ENCODE data around the gene USF3. TPM values are rescaled to one million over a fixed set of nuclear protein-coding genes. Genes with fewer than 3 reads are reported as not detected.
A peak's percentile ranks its signal among the peaks of the same experiment; 100 is the strongest.

Gene USF3
- polyA plus RNA-seq, 3 donors, result 1.6 to 4.5 (median 3.3) TPM

DNA sequence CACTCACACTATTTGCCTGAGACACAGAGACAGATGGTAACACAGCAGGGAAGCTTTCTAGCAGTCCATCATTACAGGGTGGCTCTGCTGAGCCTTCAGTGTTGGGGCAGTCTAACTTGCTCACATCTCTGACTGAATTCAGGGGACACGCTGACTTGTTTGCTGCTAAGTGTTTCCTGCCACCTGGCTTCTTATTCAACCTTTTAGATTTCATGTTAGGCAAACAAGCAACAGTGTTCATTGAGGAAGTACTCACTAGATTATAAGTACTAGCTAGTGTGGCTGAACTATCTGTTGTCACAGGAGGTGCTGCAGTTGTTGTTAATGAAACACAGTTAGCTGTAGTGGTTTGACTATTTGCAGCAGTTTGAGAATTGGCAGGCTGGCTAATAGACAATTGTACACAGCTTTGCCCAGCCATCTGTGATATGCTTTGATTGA is 37.3 kb downstream of the USF3 start:
- H3K36me3 Mint-ChIP-seq, result peaks cover 66 to 82% of the 10 kb centered on the region in 2 donors
- intact Hi-C loops (cut with micrococcal nuclease), result no loop called here

DNA sequence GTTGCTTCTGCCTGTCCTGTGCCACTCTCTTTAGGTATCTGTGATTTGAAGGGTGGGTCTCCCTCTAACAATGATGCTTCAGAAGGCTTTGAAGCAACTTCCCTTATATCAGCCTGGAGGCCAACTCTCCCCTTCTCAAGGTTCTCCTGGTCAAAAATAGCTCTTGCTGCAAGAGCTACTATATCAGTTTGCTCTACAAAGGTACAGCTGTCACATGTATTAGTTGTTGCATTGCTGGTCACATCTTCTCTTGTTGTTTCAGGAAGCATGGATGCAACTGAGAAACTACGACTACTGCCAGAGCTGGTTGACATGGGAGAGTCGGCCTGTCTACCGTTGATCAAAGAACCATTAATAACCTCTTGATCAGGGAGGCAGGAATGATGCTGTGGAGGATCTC is 38.3 kb downstream of the USF3 start:
- H3K4me2 ChIP-seq (replicated peaks; ENCODE audit: extremely low read depth, low read length, poor library complexity, severe bottlenecking), result no peak overlapping the region
- intact Hi-C loops (cut with micrococcal nuclease), result no loop called here

More for the DNA sequence above, 37.3 kb downstream of the USF3 start:
- no peak overlapping the region for H3K27ac Mint-ChIP-seq
- no peaks in the 10 kb centered on the region for H3K27me3 Mint-ChIP-seq (ENCODE audit: low read depth in 3 of 3)
- Histone ChIP-seq H3K79me2 (ENCODE audit: insufficient read depth, low read length) (no peaks in the 10 kb centered on the region), H3K9ac (ENCODE audit: insufficient read depth, low read length, poor library complexity, severe bottlenecking) (no peak overlapping the region), H3K36me3 (replicated peaks in 1 of 2; ENCODE audit: control insufficient read depth in 1 of 2, insufficient read depth in 2 of 2, low read length in 2 of 2) (peaks cover 37 to 81% of the 10 kb centered on the region in 2 donors), H3K4me2 (replicated peaks; ENCODE audit: extremely low read depth, low read length, poor library complexity, severe bottlenecking) (no peak overlapping the region), H3K27ac (ENCODE audit: low read depth in 1 of 2, low read length in 2 of 2) (no peak overlapping the region), H3K4me1 (ENCODE audit: control insufficient read depth in 1 of 2, insufficient read depth in 2 of 2, low read length in 2 of 2) (no peaks in the 10 kb centered on the region), H2AFZ (ENCODE audit: insufficient read depth, low read depth, low read length, poor library complexity, severe bottlenecking) (no peak overlapping the region), H3K9me3 (replicated peaks in 1 of 2; ENCODE audit: control insufficient read depth in 1 of 2, insufficient read depth in 1 of 2, low read length in 2 of 2) (no peaks in the 10 kb centered on the region), H3K4me3 (replicated peaks in 1 of 3; ENCODE audit: low read depth in 2 of 3, low read length in 3 of 3) (no peak overlapping the region), H3K27me3 (ENCODE audit: control insufficient read depth in 2 of 2, insufficient read depth in 2 of 2, low read length in 2 of 2) (no peaks in the 10 kb centered on the region), H4K20me1 (ENCODE audit: insufficient read depth, low read length) (no peaks in the 10 kb centered on the region)
- no CpG with 5 or more reads among the region's 1 CpG for WGBS (ENCODE audit: insufficient coverage)
- no peaks in the 10 kb centered on the region for H3K4me1 Mint-ChIP-seq
- TF ChIP-seq, protein P1, sequence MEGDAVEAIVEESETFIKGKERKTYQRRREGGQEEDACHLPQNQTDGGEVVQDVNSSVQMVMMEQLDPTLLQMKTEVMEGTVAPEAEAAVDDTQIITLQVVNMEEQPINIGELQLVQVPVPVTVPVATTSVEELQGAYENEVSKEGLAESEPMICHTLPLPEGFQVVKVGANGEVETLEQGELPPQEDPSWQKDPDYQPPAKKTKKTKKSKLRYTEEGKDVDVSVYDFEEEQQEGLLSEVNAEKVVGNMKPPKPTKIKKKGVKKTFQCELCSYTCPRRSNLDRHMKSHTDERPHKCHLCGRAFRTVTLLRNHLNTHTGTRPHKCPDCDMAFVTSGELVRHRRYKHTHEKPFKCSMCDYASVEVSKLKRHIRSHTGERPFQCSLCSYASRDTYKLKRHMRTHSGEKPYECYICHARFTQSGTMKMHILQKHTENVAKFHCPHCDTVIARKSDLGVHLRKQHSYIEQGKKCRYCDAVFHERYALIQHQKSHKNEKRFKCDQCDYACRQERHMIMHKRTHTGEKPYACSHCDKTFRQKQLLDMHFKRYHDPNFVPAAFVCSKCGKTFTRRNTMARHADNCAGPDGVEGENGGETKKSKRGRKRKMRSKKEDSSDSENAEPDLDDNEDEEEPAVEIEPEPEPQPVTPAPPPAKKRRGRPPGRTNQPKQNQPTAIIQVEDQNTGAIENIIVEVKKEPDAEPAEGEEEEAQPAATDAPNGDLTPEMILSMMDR (IDR thresholded peaks at IDR 0.05), result no peak
- H3K4me3 Mint-ChIP-seq, result no peak overlapping the region
- H3K9me3 Mint-ChIP-seq, result peaks cover 0 to 5% (median 0%) of the 10 kb centered on the region in 7 donors
- no peak for DNase-seq

More for the DNA sequence above, 38.3 kb downstream of the USF3 start:
- no peaks in the 10 kb centered on the region for H3K4me1 ChIP-seq (ENCODE audit: control insufficient read depth in 1 of 2, insufficient read depth in 2 of 2, low read length in 2 of 2)
- Mint-ChIP-seq H3K4me3 (no peak overlapping the region), H3K36me3 (peaks cover 57 to 76% of the 10 kb centered on the region in 2 donors), H3K4me1 (no peaks in the 10 kb centered on the region), H3K27ac (peak overlapping the region in 1 of 7 donors; percentile 46), H3K27me3 (ENCODE audit: low read depth in 3 of 3) (no peaks in the 10 kb centered on the region), H3K9me3 (peaks cover 0 to 5% (median 0%) of the 10 kb centered on the region in 7 donors)
- H3K27ac ChIP-seq (ENCODE audit: low read depth in 1 of 2, low read length in 2 of 2), result no peak overlapping the region
- no peak overlapping the region for H2AFZ ChIP-seq (ENCODE audit: insufficient read depth, low read depth, low read length, poor library complexity, severe bottlenecking)
- H3K79me2 ChIP-seq (ENCODE audit: insufficient read depth, low read length), result no peaks in the 10 kb centered on the region
- DNase-seq, result no peak
- H3K36me3 ChIP-seq (replicated peaks in 1 of 2; ENCODE audit: control insufficient read depth in 1 of 2, insufficient read depth in 2 of 2, low read length in 2 of 2), result peaks cover 27 to 71% of the 10 kb centered on the region in 2 donors
- H3K9ac ChIP-seq (ENCODE audit: insufficient read depth, low read length, poor library complexity, severe bottlenecking), result no peak overlapping the region
- no peaks in the 10 kb centered on the region for H4K20me1 ChIP-seq (ENCODE audit: insufficient read depth, low read length)
- H3K27me3 ChIP-seq (ENCODE audit: control insufficient read depth in 2 of 2, insufficient read depth in 2 of 2, low read length in 2 of 2), result no peaks in the 10 kb centered on the region
- TF ChIP-seq, protein P1 (IDR thresholded peaks at IDR 0.05), result no peak
- WGBS (ENCODE audit: insufficient coverage), result 100% methylated on average over 2 of the region's 3 CpGs
- H3K9me3 ChIP-seq (replicated peaks in 1 of 2; ENCODE audit: control insufficient read depth in 1 of 2, insufficient read depth in 1 of 2, low read length in 2 of 2), result no peaks in the 10 kb centered on the region
- no peak overlapping the region for H3K4me3 ChIP-seq (replicated peaks in 1 of 3; ENCODE audit: low read depth in 2 of 3, low read length in 3 of 3)
